Testis (tissue), 2 donors: ENCODE data around the gene PRAMEF33.
"Not testable (repeated sequence)": the region's sequence is repeated elsewhere in the genome, so short reads cannot be mapped to it uniquely, and the experiment has no call there.

Experiments
- CTCF ChIP-seq, 3 experiments: fragments of 450-650 bp in 2 of 3; fragments of 200-600 bp in 1 of 3; sonication (generic) in 1 of 3; IDR thresholded peaks; one replicate each; pipeline ENCODE4 v1.5.1; 2016 to 2019; ENCODE audit warnings: antibody characterized with exemption in 3 of 3, mild to moderate bottlenecking in 2 of 3, moderate library complexity in 1 of 3
- POLR2A ChIP-seq: fragments of 450-650 bp; IDR thresholded peaks from one replicate; pipeline ENCODE4 v1.6.1; 2017; ENCODE audit warnings: antibody characterized with exemption, mild to moderate bottlenecking, moderate library complexity

- TF ChIP-seq CTCF (IDR thresholded peaks at IDR 0.05); POLR2A: not testable (repeated sequence)
Observed at GRCh38 chr1:13347034-13347433, 43.7 kb downstream of the PRAMEF33 start, which contains the start of gene PRAMEF14.
